Uterus (tissue), 2 donors: ENCODE data around the gene CLDN18.

Experiments
- CTCF ChIP-seq, 4 experiments: fragments of 200-600 bp in 2 of 4; fragments of 450-650 bp in 2 of 4; sonication (generic) in 2 of 4; IDR thresholded peaks; one replicate each; pipeline ENCODE4 v1.5.1; 2016 to 2019; ENCODE audit warnings: antibody characterized with exemption in 4 of 4, mild to moderate bottlenecking in 2 of 4, moderate library complexity in 1 of 4
- POLR2A ChIP-seq, 2 donors: fragments of 450-650 bp; IDR thresholded peaks; one replicate each; pipeline ENCODE4 v1.6.1; 2016; ENCODE audit warnings: antibody characterized with exemption in 2 of 2, mild to moderate bottlenecking in 1 of 2, moderate library complexity in 1 of 2

DNA sequence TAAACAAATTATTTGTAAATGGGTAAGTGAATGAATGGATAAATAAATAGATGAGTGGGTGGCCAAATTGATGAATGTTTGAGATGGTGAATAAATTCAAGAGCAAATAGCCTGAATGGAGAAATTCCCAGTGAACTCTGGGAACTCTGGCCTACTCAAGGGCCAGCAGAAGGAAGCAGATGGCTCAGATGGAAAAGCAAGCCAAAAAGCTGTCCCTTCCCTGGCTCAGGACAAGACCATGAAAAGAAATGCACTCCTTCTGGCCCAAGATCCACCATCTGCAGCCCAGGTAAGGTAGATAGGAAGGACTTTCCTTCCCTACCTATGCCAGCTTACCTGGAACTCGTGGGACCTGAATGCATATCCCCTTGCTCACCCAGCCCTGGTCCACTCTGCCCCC is 37.6 kb upstream of the CLDN18 start:
- TF ChIP-seq POLR2A (IDR thresholded peaks at IDR 0.05), result no peak
- no peak for TF ChIP-seq CTCF (IDR thresholded peaks at IDR 0.05)
